Keratinocyte (primary cell): ENCODE measurements around the gene ZNF205. TPM values are rescaled to one million over a fixed set of nuclear protein-coding genes. Genes with fewer than 3 reads are reported as not detected.
A peak's percentile ranks its signal among the peaks of the same experiment; 100 is the strongest.

Experiments used
- DNase-seq: peaks from one replicate; pipeline ENCODE4 v3.0.0-alpha.2; 2011; ENCODE audit warnings: low read depth, missing footprints, low spot score
- FAIRE-seq: peaks from 2 replicates; lab custom pipeline; 2011; peaks lifted over from hg19 to GRCh38; lab: Jason Lieb, UNC
- H2AFZ ChIP-seq: 2 replicates; pipeline ENCODE4 v1.6.0; 2012; ENCODE audit warnings: low read length, control low read depth, inconsistent platforms; ENCODE audit not compliant: control insufficient read depth
- H3K27ac ChIP-seq: 2 replicates; pipeline ENCODE4 v1.5.1; 2011; ENCODE audit warnings: low read length; ENCODE audit not compliant: control insufficient read depth, insufficient read depth
- H3K27me3 ChIP-seq: 3 replicates; pipeline ENCODE4 v1.6.0; 2011; ENCODE audit warnings: low read length; ENCODE audit not compliant: control insufficient read depth, insufficient read depth; ENCODE audit errors: extremely low read depth
- H3K36me3 ChIP-seq, 2 experiments: 2 replicates in 1 of 2; 3 replicates in 1 of 2; pipeline ENCODE4 v1.5.1; 2011; ENCODE audit warnings: low read length in 2 of 2, mild to moderate bottlenecking in 1 of 2; ENCODE audit not compliant: control insufficient read depth in 2 of 2, insufficient read depth in 2 of 2; ENCODE audit errors: extremely low read depth in 1 of 2
- H3K4me1 ChIP-seq: 3 replicates; pipeline ENCODE4 v1.5.1; 2011; ENCODE audit warnings: low read length; ENCODE audit not compliant: control insufficient read depth, insufficient read depth; ENCODE audit errors: extremely low read depth
- H3K4me2 ChIP-seq: 3 replicates; pipeline ENCODE4 v1.6.0; 2011; ENCODE audit warnings: low read depth, low read length; ENCODE audit not compliant: control insufficient read depth, insufficient read depth; ENCODE audit errors: extremely low read depth
- H3K4me3 ChIP-seq, 3 experiments: fragments of 200-600 bp in 1 of 3; sonication (generic) in 1 of 3; 2 replicates in 2 of 3; 3 replicates in 1 of 3; pipeline ENCODE4 v1.5.1; 2011 to 2016; ENCODE audit warnings: low read length in 3 of 3, mild to moderate bottlenecking in 3 of 3, control low read depth in 2 of 3, inconsistent platforms in 1 of 3, low read depth in 1 of 3, mixed read lengths in 1 of 3, mixed run types in 1 of 3, moderate library complexity in 1 of 3; ENCODE audit not compliant: control insufficient read depth in 2 of 3, insufficient read depth in 2 of 3; ENCODE audit errors: extremely low read depth in 1 of 3
- H3K79me2 ChIP-seq: 2 replicates; pipeline ENCODE4 v1.6.0; 2012; ENCODE audit warnings: low read length; ENCODE audit not compliant: control insufficient read depth, insufficient read depth
- H3K9ac ChIP-seq: 3 replicates; pipeline ENCODE4 v1.6.0; 2011; ENCODE audit warnings: low read length; ENCODE audit not compliant: control insufficient read depth, insufficient read depth; ENCODE audit errors: extremely low read depth
- H3K9me1 ChIP-seq: 3 replicates; pipeline ENCODE4 v1.6.0; 2011; ENCODE audit warnings: low read length; ENCODE audit not compliant: control insufficient read depth, insufficient read depth; ENCODE audit errors: extremely low read depth
- H3K9me3 ChIP-seq: 2 replicates; pipeline ENCODE4 v1.5.1; 2012; ENCODE audit warnings: low read depth, low read length; ENCODE audit not compliant: control insufficient read depth
- H4K20me1 ChIP-seq: 3 replicates; pipeline ENCODE4 v1.6.0; 2011; ENCODE audit warnings: low read length; ENCODE audit not compliant: control insufficient read depth, insufficient read depth; ENCODE audit errors: extremely low read depth
- EZH2 ChIP-seq: IDR thresholded peaks from one replicate; pipeline ENCODE4 v1.6.1; 2012; ENCODE audit warnings: inconsistent platforms, mild to moderate bottlenecking, low read length, moderate library complexity
- dilution Hi-C: fragments of 300-500 bp; cut with MboI; formaldehyde crosslinking; loops from one replicate; pipeline ENCODE4 v1.7.0; 2020; ENCODE audit warnings: low sequenced_read_pairs; ENCODE audit not compliant: extremely low pct_ligation_motif_present
- polyA plus RNA-seq, 5 experiments: library from polyadenylated mRNA; depleted of rRNA in 3 of 5; stranded (reverse) in 3 of 5; stranded (forward) in 1 of 5; unstranded in 1 of 5; fragments of >200 nt; gene quantifications; 1 replicate in 1 of 5; 2 replicates in 3 of 5; 3 replicates in 1 of 5; pipeline versions ENCODE4 v1.2.1 to v1.2.3, GENCODE V29; 2011 to 2012; ENCODE audit warnings: missing spikeins in 2 of 5, low read depth in 1 of 5, low replicate concordance in 1 of 5
- TF ChIP-seq, protein P1 (sequence below), 3 experiments: IDR thresholded peaks in 1 of 3; conservative IDR thresholded peaks in 1 of 3; optimal IDR thresholded peaks in 1 of 3; 2 replicates in 2 of 3; 3 replicates in 1 of 3; pipeline versions ENCODE3 to v1.5.1; 2011; ENCODE audit warnings: low read length in 3 of 3, mild to moderate bottlenecking in 3 of 3, moderate library complexity in 2 of 3, control low read depth in 1 of 3, inconsistent platforms in 1 of 3; ENCODE audit not compliant: insufficient read depth in 2 of 3; ENCODE audit errors: extremely low read depth in 1 of 3

ZNF205 gene
- polyA plus RNA-seq, 1 donor (not counting 4 experiments of a cell fraction or from before 2014, with no cell fraction given): 6.0 TPM

DNA sequence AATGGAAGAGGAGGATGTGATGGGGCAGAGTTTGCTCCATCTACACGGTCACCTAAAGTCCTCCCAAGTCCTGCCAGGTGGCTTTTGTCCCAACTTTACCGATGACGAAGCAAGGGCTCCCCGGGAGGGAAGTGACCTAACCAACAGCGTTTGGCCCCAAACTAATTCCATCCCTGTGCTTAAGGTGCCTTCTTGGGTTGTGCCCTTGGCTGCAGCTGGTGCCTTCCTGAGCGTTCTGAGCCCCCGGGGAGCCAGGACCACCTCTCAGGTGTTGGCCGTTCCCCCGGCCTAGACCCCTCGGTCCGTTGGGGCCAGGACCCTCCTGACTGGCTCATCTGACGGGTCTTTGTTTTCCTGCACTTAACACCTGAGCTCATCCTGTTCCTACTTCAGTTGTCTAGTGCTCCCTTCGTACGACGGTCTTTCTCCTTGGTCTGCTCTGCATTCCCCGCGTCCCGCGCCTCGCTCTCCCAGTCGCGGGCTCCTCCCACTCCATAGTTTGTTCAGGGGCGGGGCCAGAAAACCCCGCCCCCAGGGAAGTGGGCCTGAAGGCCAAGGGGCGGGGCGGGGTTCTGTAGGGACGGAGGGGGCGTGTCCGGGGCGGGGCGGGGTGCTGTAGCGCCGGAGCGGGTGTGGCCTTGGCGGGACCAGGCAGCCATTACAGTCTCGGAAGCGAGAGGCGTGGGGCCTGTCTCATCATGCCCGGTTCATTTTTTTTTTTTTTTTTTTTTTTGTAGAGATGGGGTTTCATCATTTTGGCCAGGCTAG lies 12.5 kb upstream of the ZNF205 start:
- Histone ChIP-seq H3K4me3 (peak overlapping the region in 1 of 3 experiments; percentile 6), H3K4me2 (peak overlapping the region; percentile 85), H3K9ac (no peak overlapping the region), H4K20me1 (no peaks in the 10 kb centered on the region), H3K27ac (no peak overlapping the region), H3K9me3 (no peaks in the 10 kb centered on the region), H2AFZ (peak overlapping the region; percentile 87), H3K79me2 (no peaks in the 10 kb centered on the region), H3K9me1 (no peaks in the 10 kb centered on the region), H3K36me3 (no peaks in the 10 kb centered on the region), H3K4me1 (peaks cover 11% of the 10 kb centered on the region), H3K27me3 (no peaks in the 10 kb centered on the region)
- no peak for TF ChIP-seq EZH2
- TF ChIP-seq, protein P1, sequence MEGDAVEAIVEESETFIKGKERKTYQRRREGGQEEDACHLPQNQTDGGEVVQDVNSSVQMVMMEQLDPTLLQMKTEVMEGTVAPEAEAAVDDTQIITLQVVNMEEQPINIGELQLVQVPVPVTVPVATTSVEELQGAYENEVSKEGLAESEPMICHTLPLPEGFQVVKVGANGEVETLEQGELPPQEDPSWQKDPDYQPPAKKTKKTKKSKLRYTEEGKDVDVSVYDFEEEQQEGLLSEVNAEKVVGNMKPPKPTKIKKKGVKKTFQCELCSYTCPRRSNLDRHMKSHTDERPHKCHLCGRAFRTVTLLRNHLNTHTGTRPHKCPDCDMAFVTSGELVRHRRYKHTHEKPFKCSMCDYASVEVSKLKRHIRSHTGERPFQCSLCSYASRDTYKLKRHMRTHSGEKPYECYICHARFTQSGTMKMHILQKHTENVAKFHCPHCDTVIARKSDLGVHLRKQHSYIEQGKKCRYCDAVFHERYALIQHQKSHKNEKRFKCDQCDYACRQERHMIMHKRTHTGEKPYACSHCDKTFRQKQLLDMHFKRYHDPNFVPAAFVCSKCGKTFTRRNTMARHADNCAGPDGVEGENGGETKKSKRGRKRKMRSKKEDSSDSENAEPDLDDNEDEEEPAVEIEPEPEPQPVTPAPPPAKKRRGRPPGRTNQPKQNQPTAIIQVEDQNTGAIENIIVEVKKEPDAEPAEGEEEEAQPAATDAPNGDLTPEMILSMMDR (optimal IDR thresholded peaks at IDR 0.05 in 1 of 3, IDR thresholded peaks at IDR 0.05 in 1 of 3, conservative IDR thresholded peaks at IDR 0.05 in 1 of 3; ENCODE audit: extremely low read depth in 1 of 3, insufficient read depth in 2 of 3, low read length in 3 of 3): no peak
- dilution Hi-C loops: no loop called here
- FAIRE-seq (no peak), DNase-seq (peak; percentile 73)

DNA sequence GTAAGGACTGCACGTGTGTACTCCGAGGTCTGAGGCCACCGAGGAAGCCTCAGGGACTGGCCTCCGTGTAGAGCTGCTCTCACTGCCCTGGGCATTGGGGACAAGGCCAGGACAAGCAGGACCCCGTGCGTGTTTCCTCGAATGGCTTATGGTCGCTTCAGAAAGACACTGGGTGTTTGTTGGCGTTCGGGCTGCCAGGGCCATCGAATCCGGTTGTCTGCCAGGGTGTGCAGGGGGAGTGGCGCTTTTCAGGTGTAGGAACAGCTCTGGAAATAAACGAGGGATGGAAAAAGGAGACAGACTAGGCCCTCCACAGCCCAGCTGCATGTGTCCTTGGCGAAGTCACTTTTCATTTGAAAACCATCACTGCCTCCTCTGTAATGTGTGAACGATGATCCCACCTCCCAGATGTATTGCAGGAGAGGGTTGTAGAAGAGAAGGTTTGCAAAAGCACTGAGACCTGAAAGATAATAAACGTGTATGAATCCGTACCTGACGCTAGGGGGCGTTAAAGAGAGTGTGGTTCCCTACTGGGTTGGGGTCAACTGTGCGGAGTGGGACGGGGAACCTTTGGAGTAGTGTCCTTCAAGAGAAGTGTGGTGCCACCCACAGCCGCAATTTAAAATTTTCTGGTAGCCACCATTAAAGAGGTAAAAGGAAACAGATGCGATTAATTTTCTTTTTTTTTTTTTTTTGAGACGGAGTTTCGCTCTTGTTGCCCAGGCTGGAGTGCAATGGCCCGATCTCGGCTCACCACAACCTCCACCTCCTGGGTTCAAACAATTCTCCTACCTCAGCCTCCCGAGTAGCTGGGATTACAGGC lies 11.2 kb upstream of the ZNF205 start:
- FAIRE-seq (no peak), DNase-seq (no peak)
- Histone ChIP-seq H3K4me1 (peaks cover 11% of the 10 kb centered on the region), H3K79me2 (no peaks in the 10 kb centered on the region), H3K9me3 (no peaks in the 10 kb centered on the region), H2AFZ (no peak overlapping the region), H3K36me3 (no peaks in the 10 kb centered on the region), H3K4me2 (no peak overlapping the region), H3K27ac (no peak overlapping the region), H3K27me3 (no peaks in the 10 kb centered on the region), H4K20me1 (no peaks in the 10 kb centered on the region), H3K9ac (no peak overlapping the region), H3K4me3 (no peak overlapping the region), H3K9me1 (no peaks in the 10 kb centered on the region)
- dilution Hi-C loops: no loop called here
- no peak for TF ChIP-seq EZH2
- TF ChIP-seq, protein P1 (optimal IDR thresholded peaks at IDR 0.05 in 1 of 3, IDR thresholded peaks at IDR 0.05 in 1 of 3, conservative IDR thresholded peaks at IDR 0.05 in 1 of 3; ENCODE audit: extremely low read depth in 1 of 3, insufficient read depth in 2 of 3, low read length in 3 of 3): peak; percentile 49 to 74 (median 73)
